IPS-18a (cell line): ENCODE measurements around the gene ALDH4A1.

ENCODE experiments used
- H3K27ac ChIP-seq: one replicate; pipeline ENCODE4 v1.5.1; 2013; ENCODE audit warnings: low read length
- H3K27me3 ChIP-seq: one replicate; pipeline ENCODE4 v1.6.1; 2013; ENCODE audit warnings: mild to moderate bottlenecking, low read length; ENCODE audit not compliant: control insufficient read depth, insufficient read depth
- H3K36me3 ChIP-seq: one replicate; pipeline ENCODE4 v1.6.1; 2013; ENCODE audit warnings: low read depth, low read length; ENCODE audit not compliant: control insufficient read depth
- H3K4me1 ChIP-seq: one replicate; pipeline ENCODE4 v1.6.1; 2013; ENCODE audit warnings: low read depth, low read length; ENCODE audit not compliant: control insufficient read depth
- H3K4me3 ChIP-seq: one replicate; pipeline ENCODE4 v1.5.1; 2013; ENCODE audit warnings: low read length
- H3K9ac ChIP-seq: one replicate; pipeline ENCODE4 v1.6.1; 2013; ENCODE audit warnings: mild to moderate bottlenecking, low read length, moderate library complexity
- H3K9me3 ChIP-seq: one replicate; pipeline ENCODE4 v1.6.1; 2013; ENCODE audit warnings: low read depth, low read length; ENCODE audit not compliant: control insufficient read depth

ALDH4A1 gene

GRCh38 chr1:18902523-18903290, at the start of gene ALDH4A1:
Gene ALDH4A1 (minus strand): TSS chr1:18902555. CDS start chr1:18902523, 32 bp downstream.
- H3K27me3 ChIP-seq, result peaks cover 19% of the 10 kb centered on the region
- peak within 1 kb of the TSS; percentile 90 for H3K4me3 ChIP-seq
- H3K9me3 ChIP-seq, result no peaks in the 10 kb centered on the region
- peaks cover 4% of the 10 kb centered on the region for H3K4me1 ChIP-seq
- peak within 1 kb of the TSS; percentile 98 for H3K27ac ChIP-seq
- no peaks in the 10 kb centered on the region for H3K36me3 ChIP-seq
- peak within 1 kb of the TSS; percentile 93 for H3K9ac ChIP-seq

GRCh38 chr1:18951818-18952391, 49.5 kb upstream of the ALDH4A1 start:
- Histone ChIP-seq H3K27ac (no peak overlapping the region), H3K4me1 (peaks cover 12% of the 10 kb centered on the region), H3K4me3 (no peak overlapping the region), H3K9ac (no peak overlapping the region), H3K9me3 (no peaks in the 10 kb centered on the region), H3K27me3 (peaks cover 21% of the 10 kb centered on the region), H3K36me3 (no peaks in the 10 kb centered on the region)

GRCh38 chr1:18951416-18951815, 49.1 kb upstream of the ALDH4A1 start:
- Histone ChIP-seq H3K4me3 (no peak overlapping the region), H3K9me3 (no peaks in the 10 kb centered on the region), H3K4me1 (peaks cover 12% of the 10 kb centered on the region), H3K36me3 (no peaks in the 10 kb centered on the region), H3K9ac (no peak overlapping the region), H3K27me3 (peaks cover 21% of the 10 kb centered on the region), H3K27ac (no peak overlapping the region)

GRCh38 chr1:18950401-18951026, 48.2 kb upstream of the ALDH4A1 start:
- H3K4me3 ChIP-seq, result no peak overlapping the region
- H3K27ac ChIP-seq, result no peak overlapping the region
- H3K27me3 ChIP-seq, result peaks cover 20% of the 10 kb centered on the region
- H3K9ac ChIP-seq, result peak overlapping the region; percentile 33
- H3K4me1 ChIP-seq, result peaks cover 12% of the 10 kb centered on the region
- H3K36me3 ChIP-seq, result no peaks in the 10 kb centered on the region
- no peaks in the 10 kb centered on the region for H3K9me3 ChIP-seq

- Histone ChIP-seq H3K36me3 (no peaks in the 10 kb centered on the region), H3K27me3 (peaks cover 13% of the 10 kb centered on the region), H3K4me3 (no peak overlapping the region), H3K27ac (no peak overlapping the region), H3K9me3 (no peaks in the 10 kb centered on the region), H3K4me1 (peaks cover 12% of the 10 kb centered on the region), H3K9ac (peak overlapping the region; percentile 33)
Observed at GRCh38 chr1:18949686-18950400, 47.5 kb upstream of the ALDH4A1 start.

- Histone ChIP-seq H3K9me3 (no peaks in the 10 kb centered on the region), H3K9ac (no peak overlapping the region), H3K27ac (no peak overlapping the region), H3K4me1 (peaks cover 12% of the 10 kb centered on the region), H3K36me3 (no peaks in the 10 kb centered on the region), H3K27me3 (peaks cover 6% of the 10 kb centered on the region), H3K4me3 (no peak overlapping the region)
Observed at GRCh38 chr1:18948913-18949685, 46.7 kb upstream of the ALDH4A1 start.

- Histone ChIP-seq H3K27me3 (no peaks in the 10 kb centered on the region), H3K9ac (no peak overlapping the region), H3K4me1 (peaks cover 12% of the 10 kb centered on the region), H3K9me3 (no peaks in the 10 kb centered on the region), H3K36me3 (no peaks in the 10 kb centered on the region), H3K27ac (no peak overlapping the region), H3K4me3 (no peak overlapping the region)
Observed at GRCh38 chr1:18948048-18948912, 45.9 kb upstream of the ALDH4A1 start.

GRCh38 chr1:18947570-18947969, 45.2 kb upstream of the ALDH4A1 start:
- H3K4me3 ChIP-seq, result no peak overlapping the region
- no peak overlapping the region for H3K27ac ChIP-seq
- H3K9me3 ChIP-seq, result no peaks in the 10 kb centered on the region
- H3K4me1 ChIP-seq, result peaks cover 12% of the 10 kb centered on the region
- H3K9ac ChIP-seq, result no peak overlapping the region
- no peaks in the 10 kb centered on the region for H3K27me3 ChIP-seq
- H3K36me3 ChIP-seq, result no peaks in the 10 kb centered on the region

GRCh38 chr1:18946550-18947381, 44.4 kb upstream of the ALDH4A1 start:
- H3K36me3 ChIP-seq, result no peaks in the 10 kb centered on the region
- no peaks in the 10 kb centered on the region for H3K27me3 ChIP-seq
- peaks cover 12% of the 10 kb centered on the region for H3K4me1 ChIP-seq
- H3K4me3 ChIP-seq, result no peak overlapping the region
- no peak overlapping the region for H3K27ac ChIP-seq
- H3K9ac ChIP-seq, result no peak overlapping the region
- H3K9me3 ChIP-seq, result no peaks in the 10 kb centered on the region

GRCh38 chr1:18945401-18945849, 43.1 kb upstream of the ALDH4A1 start:
- H3K9me3 ChIP-seq, result no peaks in the 10 kb centered on the region
- H3K4me1 ChIP-seq, result peaks cover 23% of the 10 kb centered on the region
- no peak overlapping the region for H3K4me3 ChIP-seq
- no peaks in the 10 kb centered on the region for H3K36me3 ChIP-seq
- no peak overlapping the region for H3K27ac ChIP-seq
- no peak overlapping the region for H3K9ac ChIP-seq
- no peaks in the 10 kb centered on the region for H3K27me3 ChIP-seq
